HG02678 (cell line): ENCODE data around the gene ADGRB2.
"Not testable (repeated sequence)": the region's sequence is repeated elsewhere in the genome, so short reads cannot be mapped to it uniquely, and the experiment has no call there.

Experiments used
- ATAC-seq: cut with Tn5 transposase; IDR thresholded peaks from one replicate; pipeline ENCODE4 v1.9.1; 2021; ENCODE audit warnings: mild to moderate bottlenecking, moderate library complexity; ENCODE audit not compliant: unreplicated experiment

ADGRB2 gene

GRCh38 chr1:31730336-31731048 lies 33.6 kb downstream of the ADGRB2 start:
- ATAC-seq: no peak

- ATAC-seq: no peak
These were observed 36.3 kb downstream of the ADGRB2 start for GRCh38 chr1:31727849-31728248.

DNA sequence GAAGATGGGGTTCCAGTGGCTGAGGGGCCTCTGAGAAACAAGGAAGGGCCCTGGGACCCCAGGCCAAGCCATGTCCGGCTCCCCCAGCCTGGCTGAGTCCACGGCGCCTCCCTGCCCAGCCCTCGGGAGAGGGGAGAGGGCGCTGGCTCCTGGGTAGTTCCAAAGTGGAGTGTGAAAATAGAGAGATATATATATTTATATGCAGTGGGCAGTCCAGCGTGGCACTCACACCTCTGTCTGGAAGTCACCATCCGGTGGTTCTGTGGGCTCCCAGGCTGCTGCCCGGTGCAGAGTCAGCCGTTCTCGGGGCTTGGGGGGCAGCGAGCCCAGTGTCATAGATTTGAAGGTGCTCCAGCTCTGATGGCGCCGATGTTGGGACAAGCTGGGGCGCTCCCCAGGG lies 36.9 kb downstream of the ADGRB2 start:
- no peak for ATAC-seq

DNA sequence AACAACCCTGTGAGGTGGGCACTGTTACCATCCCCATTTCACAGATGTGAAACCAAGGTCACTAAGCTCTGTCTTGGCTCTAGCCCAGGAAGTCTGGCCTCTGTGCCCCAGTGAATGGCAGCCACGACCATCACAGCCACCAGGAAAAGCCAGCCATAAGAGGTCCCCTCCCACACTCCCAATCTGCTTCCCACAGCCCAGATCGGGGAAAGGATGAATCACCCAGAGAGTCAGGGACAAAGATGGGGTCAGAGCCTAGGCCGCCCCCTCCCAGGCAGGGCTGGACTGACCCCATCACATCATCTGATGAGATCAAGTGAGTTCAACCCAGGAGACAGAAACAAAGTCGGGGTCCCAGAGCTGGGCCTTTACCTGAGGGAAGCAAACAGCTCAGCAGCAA lies 37.4 kb downstream of the ADGRB2 start:
- no peak for ATAC-seq

DNA sequence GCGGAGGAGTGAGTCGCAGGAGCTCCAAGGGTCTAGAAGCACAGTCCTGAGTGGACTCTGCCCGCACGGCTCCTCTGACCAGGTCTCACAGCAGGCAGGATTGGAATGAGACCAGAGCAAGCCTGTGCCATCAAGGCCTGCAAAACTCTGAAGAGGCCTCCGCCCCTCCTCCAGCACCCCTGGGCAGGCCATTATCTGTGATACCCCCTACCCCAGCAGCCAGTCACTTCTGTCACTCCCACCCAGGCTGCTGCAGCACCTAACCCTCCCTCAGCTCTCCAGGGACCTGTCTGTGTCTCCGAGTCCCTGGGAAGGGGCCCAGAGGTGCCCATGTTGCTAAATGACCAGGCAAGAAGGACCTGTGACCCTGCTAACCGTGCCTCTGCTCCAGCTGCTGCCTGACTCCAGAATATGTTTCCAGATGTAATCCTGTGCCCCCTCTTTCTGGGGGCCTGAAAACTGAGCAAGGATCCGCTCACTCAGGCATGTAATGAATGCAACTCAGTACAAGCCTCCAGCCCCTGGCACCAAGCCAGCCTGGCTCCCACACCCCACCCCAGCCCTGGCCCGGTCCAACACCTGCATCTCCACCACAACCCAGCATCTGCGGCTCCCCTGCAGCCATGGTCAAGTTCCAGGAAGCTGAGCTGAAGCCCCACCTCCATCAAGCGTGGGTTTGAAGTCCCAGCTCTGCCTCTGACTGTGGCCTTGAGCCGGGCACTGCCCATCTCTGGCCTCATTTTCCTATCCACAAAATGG lies 38.2 kb downstream of the ADGRB2 start:
- no peak for ATAC-seq

DNA sequence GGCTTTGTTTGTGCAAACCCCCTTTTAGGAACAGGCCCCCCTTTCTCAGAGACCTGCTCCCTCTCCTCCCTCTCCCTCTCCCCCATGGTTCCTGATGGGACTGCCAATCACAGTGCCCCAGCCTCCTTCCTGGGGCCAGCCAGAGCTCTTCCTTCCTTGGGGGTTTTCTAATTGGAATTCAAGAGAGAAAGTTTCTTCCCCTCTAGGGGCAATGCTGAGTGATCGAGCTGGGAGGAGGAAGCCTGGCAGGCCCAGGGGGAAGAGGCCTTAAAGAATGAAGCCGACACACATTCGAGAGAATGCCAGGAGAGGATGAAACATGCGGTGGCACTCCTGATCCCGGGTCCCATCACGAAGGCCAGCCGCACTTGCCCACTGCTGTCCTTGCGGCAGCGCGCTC lies 39.0 kb downstream of the ADGRB2 start:
- ATAC-seq: no peak

DNA sequence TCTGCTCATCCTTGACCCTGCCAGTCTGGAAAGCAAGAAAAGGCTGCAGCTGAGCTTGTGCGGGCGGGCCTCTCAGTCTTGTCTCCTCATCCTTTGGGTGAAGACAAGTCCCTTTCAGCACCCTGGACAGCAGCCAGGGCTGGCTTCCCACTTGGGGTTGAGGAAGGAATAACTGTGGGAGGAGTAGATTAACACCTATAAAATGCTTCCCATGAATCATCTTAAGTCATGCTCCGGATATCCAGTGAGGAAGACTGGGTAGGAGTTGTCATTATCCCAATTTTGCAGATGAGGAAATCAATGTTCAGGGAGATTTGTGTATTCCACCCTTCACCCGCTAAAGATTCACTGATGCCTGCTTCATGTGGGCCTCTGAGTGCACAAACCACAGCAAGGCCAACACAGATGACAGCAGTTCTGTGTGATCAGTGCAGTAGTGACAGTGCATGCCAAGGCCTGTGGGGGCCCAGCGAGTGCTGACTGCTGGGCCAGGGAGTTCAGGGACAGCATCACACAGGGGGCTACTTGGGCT lies 40.2 kb downstream of the ADGRB2 start:
- no peak for ATAC-seq

DNA sequence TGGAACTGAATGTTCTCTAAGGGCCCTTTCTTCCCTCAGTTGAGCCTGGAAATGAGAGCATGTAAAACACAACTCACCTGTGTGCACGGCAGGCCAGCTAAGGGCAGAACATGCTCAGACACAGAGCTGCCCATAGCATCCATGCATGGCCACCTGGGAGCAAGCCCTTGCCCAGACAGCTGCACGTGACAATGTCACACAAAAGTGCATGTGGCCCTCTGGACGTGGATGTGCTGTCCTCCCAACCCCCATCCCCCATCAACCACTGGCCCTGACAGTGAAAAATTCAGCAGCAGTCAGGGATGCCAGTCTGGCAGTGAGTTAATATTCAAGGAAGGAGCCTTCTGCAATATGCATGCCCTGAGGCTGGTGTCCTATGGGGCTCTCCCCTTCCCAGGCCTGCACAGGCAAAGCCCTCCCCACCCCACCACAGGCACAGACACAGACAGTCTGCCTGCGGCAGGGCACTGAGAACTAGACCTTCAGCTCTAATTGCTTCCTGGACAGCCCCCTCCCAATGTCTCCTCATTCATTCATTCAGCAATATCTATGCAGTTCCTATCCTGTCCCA lies 45.7 kb downstream of the ADGRB2 start:
- no peak for ATAC-seq

DNA sequence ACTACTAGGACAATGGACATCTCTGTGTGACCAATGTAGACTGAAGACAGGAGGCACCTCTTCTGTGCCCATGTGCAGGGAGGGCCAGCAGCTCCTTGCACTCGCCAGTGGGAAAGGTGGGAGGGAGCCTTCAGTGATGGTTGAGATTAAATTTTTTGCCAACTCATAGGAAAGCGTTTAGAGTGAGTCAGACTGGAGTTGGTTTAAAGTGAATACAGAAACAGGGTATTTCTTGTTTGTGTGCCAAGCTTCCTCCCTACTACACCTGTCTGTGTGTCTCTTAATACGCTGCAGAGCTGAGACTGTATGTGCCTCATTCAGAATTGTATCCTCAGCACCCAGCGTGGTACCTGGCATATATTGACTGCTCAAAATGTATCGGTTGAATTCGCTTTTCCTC lies 46.8 kb downstream of the ADGRB2 start:
- no peak for ATAC-seq

GRCh38 chr1:31715873-31716220 lies 48.3 kb downstream of the ADGRB2 start:
- no peak for ATAC-seq

DNA sequence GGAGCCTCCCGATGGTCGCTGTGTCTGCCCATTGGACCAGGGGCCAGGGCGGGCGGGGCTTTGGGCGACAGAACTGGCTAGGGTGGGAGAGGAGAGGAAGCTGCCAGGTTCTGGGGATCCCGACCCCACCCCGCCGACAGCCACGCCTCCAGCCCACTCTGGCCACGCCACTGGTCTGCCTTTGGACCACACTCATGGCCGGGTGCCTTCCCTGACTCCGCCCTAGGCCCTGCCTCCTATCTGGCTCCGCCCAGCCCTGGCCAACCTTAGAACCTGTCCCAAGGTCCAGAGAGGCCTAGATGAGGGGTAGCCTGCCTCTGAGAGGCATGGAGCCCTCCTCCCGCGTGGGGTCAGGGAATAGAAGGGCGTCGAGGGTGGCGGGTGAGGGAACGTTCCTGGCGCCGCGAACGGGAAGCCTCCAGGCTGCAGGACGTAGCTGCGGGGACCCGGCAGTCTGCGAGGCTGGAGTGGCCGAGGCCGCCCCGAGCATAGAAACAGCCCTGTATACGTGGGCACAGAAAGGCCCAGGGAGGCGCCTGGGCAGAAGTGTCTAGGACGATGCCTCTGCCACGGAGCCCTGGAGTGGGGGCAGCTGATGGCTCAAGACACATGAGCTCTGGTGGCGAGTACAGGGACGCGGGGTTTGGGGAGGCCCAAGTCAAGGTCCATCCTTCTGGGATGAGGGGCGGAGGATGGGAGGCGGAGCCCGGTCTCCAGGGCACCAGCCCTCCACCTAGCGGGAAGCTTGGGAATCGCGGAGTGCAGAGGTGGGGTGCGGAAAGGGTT lies 48.9 kb downstream of the ADGRB2 start:
- no peak for ATAC-seq

DNA sequence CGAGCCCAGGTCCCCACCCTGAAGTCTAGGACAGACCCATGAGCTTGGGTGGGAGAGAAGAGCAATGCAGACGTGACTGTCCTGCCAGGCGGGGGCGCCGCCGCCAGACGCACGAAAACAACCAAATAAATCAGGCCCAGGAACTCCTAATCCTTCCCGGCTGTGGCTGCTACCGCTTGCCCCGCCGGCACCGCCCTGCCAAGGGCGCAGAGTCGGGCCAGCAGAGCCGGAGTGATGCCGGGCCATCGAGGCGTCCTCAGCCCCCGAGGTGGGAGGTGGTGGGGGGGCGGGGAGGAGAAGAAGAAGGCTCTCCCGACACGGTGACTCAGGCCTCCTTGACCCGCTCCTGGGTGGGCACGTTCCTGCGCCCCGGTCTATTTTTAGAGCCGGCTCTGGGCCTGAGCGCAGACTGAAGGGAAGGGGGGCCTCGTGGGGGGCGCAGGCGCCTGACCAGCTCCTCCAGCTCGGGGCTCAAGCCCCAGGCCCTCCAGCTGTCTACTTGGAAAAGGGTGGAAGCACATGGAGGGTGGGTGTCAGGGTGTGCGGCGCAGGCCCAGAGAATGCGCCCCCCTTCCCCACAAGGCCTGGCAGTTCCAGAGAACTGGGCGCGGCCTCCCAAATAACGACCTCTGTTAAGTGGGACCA lies 49.6 kb downstream of the ADGRB2 start:
- no peak for ATAC-seq

DNA sequence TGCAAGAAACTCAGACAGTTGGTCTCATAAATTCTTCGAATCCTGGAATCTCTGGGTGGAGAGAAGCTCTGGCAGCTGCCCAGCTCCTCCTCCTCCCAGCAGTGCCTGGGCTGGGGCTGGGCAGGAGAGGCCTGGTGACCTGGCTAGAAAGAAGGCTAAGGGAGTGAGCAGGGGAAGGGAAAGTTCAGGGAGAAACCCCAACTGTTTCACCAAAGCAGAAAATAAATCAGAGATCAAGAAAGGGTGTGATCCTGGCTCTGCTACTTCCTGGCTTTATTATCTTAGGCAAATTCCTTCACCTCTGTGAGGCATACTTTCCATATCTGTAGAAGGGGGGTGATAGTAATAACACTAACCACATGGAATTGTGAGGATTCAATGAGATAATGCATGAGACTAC lies 51.5 kb downstream of the ADGRB2 start:
- no peak for ATAC-seq

DNA sequence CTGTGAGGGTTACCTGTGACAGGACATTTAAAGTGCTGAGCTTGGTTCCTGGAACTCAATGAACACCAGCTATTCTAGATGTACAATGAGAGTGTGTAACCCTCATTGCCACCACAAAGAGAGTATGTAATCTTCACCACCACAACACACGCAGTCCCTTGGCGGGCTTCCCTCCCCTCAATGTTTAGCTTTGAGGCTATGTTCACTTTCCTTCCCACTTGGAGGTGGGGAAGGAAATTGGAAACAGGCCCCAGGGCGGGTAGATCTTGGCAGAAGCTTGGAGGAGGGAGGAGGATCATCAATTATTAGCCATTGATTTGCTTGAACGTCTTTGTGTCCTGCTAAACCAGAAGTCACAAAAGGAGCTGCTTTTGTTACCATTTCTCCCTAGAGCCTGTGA lies 52.1 kb downstream of the ADGRB2 start:
- ATAC-seq: no peak

DNA sequence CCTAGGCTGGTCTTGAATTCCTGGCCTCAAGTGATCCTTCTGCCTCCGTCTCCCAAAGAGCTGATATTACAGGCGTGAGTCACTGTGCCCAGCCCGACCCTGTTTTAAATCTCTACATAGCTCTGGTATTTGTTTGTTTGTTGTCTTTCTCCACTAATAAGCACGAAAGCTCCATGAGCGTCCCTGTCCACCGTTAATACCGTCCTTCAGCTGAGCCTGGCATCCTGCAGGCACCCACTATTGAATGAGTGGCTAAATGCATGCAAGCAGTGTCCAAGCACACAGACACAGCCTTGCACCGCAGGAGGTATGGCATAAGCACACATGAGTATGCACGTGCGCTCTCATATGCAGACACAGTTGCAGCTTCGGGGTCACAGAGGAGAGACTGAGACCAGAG lies 55.8 kb downstream of the ADGRB2 start:
- no peak for ATAC-seq

- ATAC-seq: no peak
These were observed 56.4 kb downstream of the ADGRB2 start for GRCh38 chr1:31707711-31708110.

DNA sequence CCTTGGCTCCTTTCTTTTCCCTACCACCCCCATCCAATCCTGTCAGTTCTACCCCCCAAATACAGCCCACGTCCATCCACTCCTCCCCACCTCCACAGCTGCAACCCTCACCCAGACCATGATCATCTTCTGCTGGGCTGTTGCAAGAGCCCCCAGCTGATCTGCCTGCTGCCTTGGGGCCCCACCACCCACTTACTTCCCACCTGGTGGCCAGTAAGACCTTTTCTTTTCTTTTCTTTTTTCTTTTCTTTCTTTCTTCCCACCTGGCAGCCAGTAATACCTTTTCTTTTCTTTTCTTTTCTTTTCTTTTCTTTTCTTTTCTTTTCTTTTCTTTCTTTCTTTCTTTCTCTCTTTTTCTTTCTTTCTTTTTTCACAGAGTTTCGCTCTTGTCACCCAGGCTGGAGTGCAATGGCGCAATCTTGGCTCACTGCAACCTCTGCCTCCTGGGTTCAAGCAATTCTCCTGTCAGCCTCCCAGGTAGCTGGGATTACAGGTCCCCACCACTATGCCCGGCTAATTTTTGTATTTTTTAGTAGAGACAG lies 57.0 kb downstream of the ADGRB2 start:
- not testable (repeated sequence) for ATAC-seq

- no peak for ATAC-seq
These were observed 57.6 kb downstream of the ADGRB2 start for GRCh38 chr1:31706384-31707058.

- ATAC-seq: no peak
These were observed 58.9 kb downstream of the ADGRB2 start for GRCh38 chr1:31705080-31705866.
